Measurements from ENCODE around the gene UNKL.

- no peak for TF ChIP-seq CTCF (IDR thresholded peaks at IDR 0.05 in 8 of 11, conservative IDR thresholded peaks at IDR 0.05 in 3 of 11)
- no peak for TF ChIP-seq POLR2A (IDR thresholded peaks at IDR 0.05)
Observed at GRCh38 chr16:1317479-1318267, 96.8 kb downstream of the UNKL start.
